ENCODE measurements around the gene URI1.

URI1 gene

DNA sequence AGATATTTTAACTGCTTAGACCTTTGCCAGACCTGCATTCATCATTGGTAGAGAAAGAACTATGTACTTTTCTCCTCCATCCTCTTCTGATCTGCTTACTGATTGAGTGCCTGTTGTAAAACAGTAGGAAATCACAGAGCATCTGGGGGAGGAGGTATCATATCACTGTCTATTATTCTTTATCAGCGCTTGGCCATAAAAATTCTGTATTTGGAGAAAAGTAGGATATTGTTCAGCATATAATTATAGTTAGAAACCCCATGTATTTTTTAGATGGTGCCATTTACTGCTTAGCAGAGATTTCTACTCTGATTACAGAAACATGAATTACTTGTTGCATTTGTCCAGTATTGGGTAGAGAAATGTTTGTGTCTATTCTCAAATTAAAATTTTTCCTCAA is 62.4 kb downstream of the URI1 start:
- peaks cover 53% of the 10 kb centered on the region for H3K36me3 ChIP-seq (ENCODE audit: insufficient read depth, low read length)
- H3F3A ChIP-seq (ENCODE audit: insufficient read depth, low read length) = no peaks in the 10 kb centered on the region
- H3K4me3 ChIP-seq (ENCODE audit: low read depth, low read length, poor library complexity, severe bottlenecking) = no peak overlapping the region
- TF ChIP-seq EZH2 (IDR thresholded peaks at IDR 0.05; ENCODE audit: borderline replicate concordance, low read length) (no peak), CTCF (IDR thresholded peaks at IDR 0.05; ENCODE audit: low read length) (no peak)
- no peaks in the 10 kb centered on the region for H3K27me3 ChIP-seq (ENCODE audit: insufficient read depth, low read length)
- no peaks in the 10 kb centered on the region for H3K9me2 ChIP-seq (ENCODE audit: low read depth, low read length)
- H3K4me2 ChIP-seq (ENCODE audit: low read length) = no peak overlapping the region
- H2AFZ ChIP-seq (ENCODE audit: low read length) = no peak overlapping the region
- H3K27ac ChIP-seq (ENCODE audit: low read depth, low read length, poor library complexity, severe bottlenecking) = no peak overlapping the region
- no peaks in the 10 kb centered on the region for H3K4me1 ChIP-seq (ENCODE audit: insufficient read depth, low read length, severe bottlenecking)
- H4K20me1 ChIP-seq (ENCODE audit: insufficient read depth, low read length) = no peaks in the 10 kb centered on the region
- H3K79me2 ChIP-seq (ENCODE audit: insufficient read depth, low read length) = peaks cover 9% of the 10 kb centered on the region
- H3K9ac ChIP-seq (ENCODE audit: low read length) = no peak overlapping the region
- H3K9me3 ChIP-seq (ENCODE audit: low read length) = no peaks in the 10 kb centered on the region; the same call in 1 of the 2 replicates

- Histone ChIP-seq H3F3A (ENCODE audit: insufficient read depth, low read length) (no peaks in the 10 kb centered on the region), H2AFZ (ENCODE audit: low read length) (no peak overlapping the region), H3K9ac (ENCODE audit: low read length) (no peak overlapping the region), H3K9me3 (ENCODE audit: low read length) (no peaks in the 10 kb centered on the region), H3K27ac (ENCODE audit: low read depth, low read length, poor library complexity, severe bottlenecking) (no peak overlapping the region), H3K27me3 (ENCODE audit: insufficient read depth, low read length) (no peaks in the 10 kb centered on the region), H3K36me3 (ENCODE audit: insufficient read depth, low read length) (peaks cover 62% of the 10 kb centered on the region), H4K20me1 (ENCODE audit: insufficient read depth, low read length) (no peaks in the 10 kb centered on the region), H3K4me2 (ENCODE audit: low read length) (no peak overlapping the region), H3K4me3 (ENCODE audit: low read depth, low read length, poor library complexity, severe bottlenecking) (no peak overlapping the region), H3K79me2 (ENCODE audit: insufficient read depth, low read length) (no peaks in the 10 kb centered on the region; the same call in 1 of the 2 replicates), H3K9me2 (ENCODE audit: low read depth, low read length) (no peaks in the 10 kb centered on the region), H3K4me1 (ENCODE audit: insufficient read depth, low read length, severe bottlenecking) (no peaks in the 10 kb centered on the region)
- TF ChIP-seq EZH2 (IDR thresholded peaks at IDR 0.05; ENCODE audit: borderline replicate concordance, low read length) (no peak), CTCF (IDR thresholded peaks at IDR 0.05; ENCODE audit: low read length) (no peak)
These were observed 64.2 kb downstream of the URI1 start for GRCh38 chr19:30006207-30006606.

GRCh38 chr19:30008169-30008568 is 66.1 kb downstream of the URI1 start:
- Histone ChIP-seq H3K9me3 (ENCODE audit: low read length) (no peaks in the 10 kb centered on the region), H3F3A (ENCODE audit: insufficient read depth, low read length) (no peaks in the 10 kb centered on the region), H3K4me2 (ENCODE audit: low read length) (no peak overlapping the region), H3K79me2 (ENCODE audit: insufficient read depth, low read length) (no peaks in the 10 kb centered on the region), H3K4me3 (ENCODE audit: low read depth, low read length, poor library complexity, severe bottlenecking) (no peak overlapping the region), H3K27ac (ENCODE audit: low read depth, low read length, poor library complexity, severe bottlenecking) (no peak overlapping the region), H3K9me2 (ENCODE audit: low read depth, low read length) (no peaks in the 10 kb centered on the region), H3K4me1 (ENCODE audit: insufficient read depth, low read length, severe bottlenecking) (no peaks in the 10 kb centered on the region), H3K27me3 (ENCODE audit: insufficient read depth, low read length) (no peaks in the 10 kb centered on the region), H3K36me3 (ENCODE audit: insufficient read depth, low read length) (peaks cover 78% of the 10 kb centered on the region), H2AFZ (ENCODE audit: low read length) (no peak overlapping the region), H4K20me1 (ENCODE audit: insufficient read depth, low read length) (no peaks in the 10 kb centered on the region), H3K9ac (ENCODE audit: low read length) (no peak overlapping the region)
- no peak for TF ChIP-seq EZH2 (IDR thresholded peaks at IDR 0.05; ENCODE audit: borderline replicate concordance, low read length)
- no peak for TF ChIP-seq CTCF (IDR thresholded peaks at IDR 0.05; ENCODE audit: low read length)
